Naive thymus-derived CD4-positive, alpha-beta T cell (primary cell): ENCODE data around the gene SYNGR2. TPM values are rescaled to one million over a fixed set of nuclear protein-coding genes. Genes with fewer than 3 reads are reported as not detected.

Source experiments
- ATAC-seq: fragments of 150-1000 bp; cut with Tn5 transposase; 2 replicates; pipeline ENCODE4 v1.10.0; 2021; ENCODE audit warnings: mild to moderate bottlenecking, moderate library complexity
- CTCF ChIA-PET: fragments of 350-600 bp; sonication (Branson Sonifier 250); formaldehyde crosslinking; loops from one replicate; lab custom pipeline; 2021; ENCODE audit warnings: antibody characterized with exemption; lab: Charles Lee
- POLR2A ChIA-PET: fragments of 350-600 bp; sonication (Branson Sonifier 250); formaldehyde crosslinking; loops from one replicate; lab custom pipeline; 2021; ENCODE audit warnings: antibody characterized with exemption, inconsistent platforms; lab: Charles Lee
- DNase-seq, 9 donors: peaks; one replicate each; pipeline versions ENCODE4 v3.0.0 to v3.0.0-alpha.2; 2020 to 2022; ENCODE audit warnings: mixed read lengths in 1 of 9
- H3K27ac ChIP-seq: one replicate; pipeline ENCODE4 v1.7.0; 2013; ENCODE audit warnings: mild to moderate bottlenecking, low read depth, low read length, moderate library complexity
- H3K27me3 ChIP-seq, 2 donors: one replicate each; pipeline ENCODE4 v1.7.0; 2013; ENCODE audit warnings: low read length in 2 of 2, mild to moderate bottlenecking in 2 of 2, moderate library complexity in 2 of 2; ENCODE audit not compliant: control insufficient read depth in 2 of 2, insufficient read depth in 2 of 2
- H3K36me3 ChIP-seq, 3 experiments: 1 replicate in 2 of 3; 2 replicates in 1 of 3; pipeline ENCODE4 v1.7.0; 2013; ENCODE audit warnings: low read length in 3 of 3, mild to moderate bottlenecking in 3 of 3, moderate library complexity in 1 of 3; ENCODE audit not compliant: insufficient read depth in 3 of 3, control insufficient read depth in 2 of 3
- H3K4me1 ChIP-seq, 2 donors: one replicate each; pipeline ENCODE4 v1.7.0; 2013; ENCODE audit warnings: low read length in 2 of 2, mild to moderate bottlenecking in 2 of 2, moderate library complexity in 1 of 2; ENCODE audit not compliant: control insufficient read depth in 2 of 2, insufficient read depth in 2 of 2
- H3K4me3 ChIP-seq: 2 replicates; pipeline ENCODE4 v1.7.0; 2013; ENCODE audit warnings: mild to moderate bottlenecking, low read length
- H3K9me3 ChIP-seq, 3 experiments: 1 replicate in 2 of 3; 2 replicates in 1 of 3; pipeline ENCODE4 v1.7.0; 2013; ENCODE audit warnings: low read length in 3 of 3; ENCODE audit not compliant: control insufficient read depth in 2 of 3
- H3K27ac Mint-ChIP-seq, 9 donors: one replicate each; pipeline ENCODE4 v1.8.0; 2020 to 2022; ENCODE audit warnings: mixed read lengths in 9 of 9, mild to moderate bottlenecking in 8 of 9, moderate library complexity in 5 of 9, inconsistent platforms in 2 of 9
- H3K27me3 Mint-ChIP-seq, 5 donors: one replicate each; pipeline ENCODE4 v1.8.0; 2021 to 2022; ENCODE audit warnings: mixed read lengths in 5 of 5, mild to moderate bottlenecking in 1 of 5
- H3K36me3 Mint-ChIP-seq, 5 donors: one replicate each; pipeline ENCODE4 v1.8.0; 2020 to 2022; ENCODE audit warnings: mixed read lengths in 5 of 5, mild to moderate bottlenecking in 3 of 5, inconsistent platforms in 1 of 5
- H3K4me1 Mint-ChIP-seq, 7 donors: one replicate each; pipeline ENCODE4 v1.8.0; 2020 to 2022; ENCODE audit warnings: mixed read lengths in 7 of 7, mild to moderate bottlenecking in 3 of 7, inconsistent platforms in 1 of 7
- H3K4me3 Mint-ChIP-seq, 10 donors: one replicate each; pipeline ENCODE4 v1.8.0; 2020 to 2022; ENCODE audit warnings: mild to moderate bottlenecking in 10 of 10, mixed read lengths in 10 of 10, moderate library complexity in 6 of 10, inconsistent platforms in 2 of 10
- H3K9me3 Mint-ChIP-seq, 11 donors: one replicate each; pipeline ENCODE4 v1.8.0; 2020 to 2022; ENCODE audit warnings: mixed read lengths in 11 of 11, mild to moderate bottlenecking in 4 of 11, inconsistent platforms in 1 of 11, moderate library complexity in 1 of 11
- intact Hi-C, 2 donors: fragments of 100-400 bp; cut with micrococcal nuclease; formaldehyde crosslinking; loops; one replicate each; pipeline ENCODE4 v1.15.1; 2023
- polyA plus RNA-seq, 2 donors: library from polyadenylated mRNA; unstranded; fragments of 300-500 nt; fragmentation: Illumina TruSeq; gene quantifications; one replicate each; pipeline ENCODE4 v1.2.3, GENCODE V29; 2021
- total RNA-seq, 6 experiments: library from RNA in 5 of 6; stranded (reverse) in 5 of 6; gene quantifications; 1 replicate in 5 of 6; 2 replicates in 1 of 6; pipeline ENCODE4 v1.2.3 and lab custom pipeline; 2021 to 2026

SYNGR2 gene
- total and polyA plus RNA-seq, 7 experiments from 2014 or later: 47.6 to 118 (median 84.4) TPM

DNA sequence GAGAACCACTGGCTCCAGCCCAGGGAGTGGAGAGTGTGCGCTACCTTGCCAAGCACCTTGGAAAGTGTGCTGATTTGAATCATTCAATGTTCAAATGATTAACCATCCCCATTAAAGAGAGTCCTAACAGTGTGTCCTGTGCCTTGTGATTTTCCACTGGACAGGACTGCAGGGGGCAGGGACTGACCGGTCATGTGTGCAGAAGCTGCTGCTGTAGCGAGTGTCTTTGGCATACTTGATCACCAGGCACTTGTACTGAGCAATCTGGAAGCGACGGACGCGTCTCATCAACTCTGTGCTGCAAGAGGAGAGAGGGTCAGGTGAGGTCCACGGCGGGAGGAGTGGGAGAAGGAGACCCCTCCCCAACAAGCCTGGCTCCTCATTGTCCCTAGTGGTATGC lies 16.5 kb downstream of the SYNGR2 start:
- intact Hi-C loops: no loop called here
- H3K4me3 Mint-ChIP-seq: peak overlapping the region in 5 of 10 donors; percentile 38 to 75 (median 55)
- H3K27ac ChIP-seq: no peak overlapping the region
- H3K36me3 ChIP-seq: no peaks in the 10 kb centered on the region
- DNase-seq (no peak), ATAC-seq (no peak)
- peak overlapping the region in 2 of 9 donors; percentile 12 to 15 for H3K27ac Mint-ChIP-seq
- no peak overlapping the region for H3K4me3 ChIP-seq
- no peaks in the 10 kb centered on the region for H3K9me3 ChIP-seq
- ChIA-PET POLR2A (no interaction called here), CTCF (interaction anchor here (1.2 kb wide), 1 partner anchor 166 kb away, joined by 4 read pairs; no protein-coding TSS in a partner anchor)
- H3K27me3 ChIP-seq: no peaks in the 10 kb centered on the region
- no peaks in the 10 kb centered on the region for H3K27me3 Mint-ChIP-seq
- H3K4me1 ChIP-seq: peaks cover 0 to 5% of the 10 kb centered on the region in 2 donors
- H3K36me3 Mint-ChIP-seq: peaks cover 0 to 5% (median 0%) of the 10 kb centered on the region in 5 donors
- H3K4me1 Mint-ChIP-seq: peaks cover 0 to 50% (median 13%) of the 10 kb centered on the region in 7 donors
- no peaks in the 10 kb centered on the region for H3K9me3 Mint-ChIP-seq

DNA sequence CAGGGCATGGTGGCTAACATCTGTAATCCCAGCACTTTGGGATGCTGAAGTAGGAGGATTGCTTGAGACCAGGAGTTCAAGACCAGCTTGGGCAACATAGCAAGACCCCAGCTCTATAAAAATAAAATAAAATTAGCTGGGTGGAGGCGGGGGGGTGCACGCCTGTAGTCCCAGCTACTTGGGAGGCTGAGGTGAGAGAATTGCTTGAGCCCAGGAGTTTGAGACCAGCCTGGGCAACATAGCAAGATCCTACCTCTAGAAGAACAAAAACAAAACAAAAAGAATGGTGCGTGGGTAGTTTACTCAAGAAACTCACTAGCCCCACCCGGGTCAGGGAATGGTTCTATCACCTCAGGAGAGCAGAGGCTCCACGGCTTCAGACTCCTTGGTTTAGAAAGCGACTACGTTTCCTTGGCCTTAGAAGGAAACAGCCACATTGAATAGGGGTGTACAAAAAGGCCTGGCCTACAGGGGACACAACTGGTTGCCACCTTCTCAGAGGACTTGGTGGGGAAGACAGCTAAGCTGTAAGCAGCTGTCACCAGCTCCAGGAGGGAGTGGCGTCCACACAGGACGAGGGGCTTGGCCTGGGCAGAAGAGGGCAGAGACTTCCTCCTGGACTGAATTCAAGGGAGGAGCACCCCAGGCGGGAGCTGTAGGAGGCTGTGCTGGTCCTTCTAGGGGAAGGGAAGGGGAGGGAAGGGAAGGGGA lies 17.8 kb downstream of the SYNGR2 start:
- Histone ChIP-seq H3K36me3 (no peaks in the 10 kb centered on the region), H3K4me3 (no peak overlapping the region), H3K27ac (no peak overlapping the region), H3K27me3 (no peaks in the 10 kb centered on the region), H3K4me1 (peaks cover 0 to 5% of the 10 kb centered on the region in 2 donors), H3K9me3 (no peaks in the 10 kb centered on the region)
- intact Hi-C loops: loop anchor here in 1 of 2 donors (2.0 kb wide), 1 partner anchor 17 kb away; the partner anchor contains the start of gene SYNGR2
- ChIA-PET POLR2A (interaction anchor here (1.5 kb wide), 1 partner anchor 42 kb away, joined by 3 read pairs; no protein-coding TSS in a partner anchor), CTCF (interaction anchor here (1.2 kb wide), 1 partner anchor 9 kb away, joined by 3 read pairs; no protein-coding TSS in a partner anchor)
- Mint-ChIP-seq H3K27ac (peak overlapping the region in 3 of 9 donors; percentile 52 to 75 (median 61)), H3K9me3 (peaks cover 0 to 1% (median 0%) of the 10 kb centered on the region in 11 donors), H3K36me3 (peaks cover 0 to 3% (median 0%) of the 10 kb centered on the region in 5 donors), H3K4me1 (peaks cover 0 to 42% (median 13%) of the 10 kb centered on the region in 7 donors), H3K27me3 (no peaks in the 10 kb centered on the region), H3K4me3 (peak overlapping the region; percentile 14 to 87 (median 75))
- DNase-seq (no peak), ATAC-seq (no peak)

DNA sequence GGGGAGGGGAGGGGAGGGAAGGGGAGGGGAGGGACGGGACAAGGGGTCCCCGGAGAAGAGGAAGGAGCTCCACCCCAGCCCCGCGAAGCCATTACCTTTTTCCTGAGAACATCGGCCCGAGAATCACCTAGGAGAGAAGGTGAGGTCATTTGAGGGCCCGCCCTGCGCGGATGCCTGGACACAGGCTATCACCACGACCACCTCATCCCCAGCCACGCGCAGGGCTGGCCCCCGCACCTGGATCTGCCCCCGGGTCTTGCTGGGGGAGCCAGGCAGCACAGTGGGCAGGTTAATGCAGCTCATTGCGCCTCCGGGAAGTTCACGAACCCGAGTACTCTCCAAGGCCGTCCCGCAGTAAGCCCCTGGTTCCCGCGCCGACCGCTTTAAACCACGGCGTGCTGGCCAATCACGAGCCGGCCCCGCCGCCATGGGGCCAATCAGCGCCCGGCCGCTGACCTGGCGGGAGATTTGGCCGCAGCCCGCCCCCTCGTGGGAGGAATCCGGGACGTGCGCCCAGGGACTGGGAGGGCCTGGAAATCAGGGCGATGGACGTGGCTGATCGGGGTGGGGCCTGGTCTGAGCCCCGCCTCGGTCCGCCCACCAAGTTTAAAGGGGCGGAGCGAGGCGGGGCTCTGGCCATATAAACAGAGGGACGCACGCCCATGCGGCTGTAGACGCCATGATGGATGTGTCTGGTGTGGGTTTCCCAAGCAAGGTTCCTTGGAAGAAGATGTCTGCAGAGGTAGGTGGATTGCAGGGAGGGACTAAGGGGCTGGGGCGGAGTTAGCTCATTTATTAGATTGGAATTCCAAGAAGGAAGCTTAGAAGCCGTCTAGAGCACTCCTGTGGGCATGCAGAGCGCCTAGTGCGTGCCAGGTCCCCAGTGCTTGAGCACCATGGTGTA lies 18.6 kb downstream of the SYNGR2 start, which contains the start of the genes AFMID and TK1:
TSS of gene AFMID (plus strand) at position 671 of the 904 bp plus-strand sequence. CDS start at position 680, 9 bp downstream.
TSS of gene TK1 (minus strand) at position 361 of the 904 bp plus-strand sequence. CDS start at position 303, 58 bp downstream.
- Mint-ChIP-seq H3K27me3 (no peaks in the 10 kb centered on the region), H3K4me3 (peak within 1 kb of the TSS; percentile 75 to 91 (median 85)), H3K36me3 (peaks cover 0 to 3% (median 0%) of the 10 kb centered on the region in 5 donors), H3K4me1 (peaks cover 0 to 39% (median 13%) of the 10 kb centered on the region in 7 donors), H3K27ac (peak within 1 kb of the TSS in 8 of 9 donors; percentile 14 to 81 (median 63)), H3K9me3 (peaks cover 0 to 1% (median 0%) of the 10 kb centered on the region in 11 donors)
- peak; percentile 33 to 96 (median 56) for DNase-seq
- Histone ChIP-seq H3K36me3 (no peaks in the 10 kb centered on the region), H3K27ac (no peak within 1 kb of the TSS), H3K4me3 (peak within 1 kb of the TSS; percentile 62), H3K9me3 (no peaks in the 10 kb centered on the region), H3K4me1 (peaks cover 0 to 5% of the 10 kb centered on the region in 2 donors), H3K27me3 (no peaks in the 10 kb centered on the region)
- ATAC-seq: peak; percentile 95
- intact Hi-C loops: loop anchor here in 1 of 2 donors (1.0 to 2.0 kb wide), 3 partner anchors 18 to 47 kb away; partner anchors contain the start of genes BIRC5 and SYNGR2
- ChIA-PET POLR2A (interaction anchor here (0.6 to 1.5 kb wide), 2 partner anchors 42 to 60 kb away, joined by 3 read pairs; no protein-coding TSS in a partner anchor), CTCF (interaction anchor here (0.7 kb wide), 2 partner anchors 80 to 135 kb away, joined by 3 to 11 read pairs; no protein-coding TSS in a partner anchor)

DNA sequence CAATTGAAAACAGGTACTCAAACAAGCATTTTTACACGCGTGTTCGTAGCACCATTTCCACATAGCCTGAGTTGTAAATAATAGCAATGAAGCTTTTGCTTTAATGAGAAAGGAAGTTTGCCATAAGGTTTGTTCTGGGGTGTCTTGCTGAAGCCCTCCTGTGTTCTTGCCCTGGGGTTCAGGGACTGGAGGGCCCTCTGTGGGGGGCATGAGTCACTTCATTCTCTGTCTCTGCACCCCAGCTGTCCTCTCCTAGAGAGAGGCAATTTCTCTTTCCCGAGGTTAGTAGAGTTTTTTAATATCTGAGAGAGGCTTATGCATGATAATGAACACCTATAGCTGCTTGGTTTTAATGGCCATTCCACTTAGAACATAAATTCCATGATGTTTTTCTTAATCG lies 28.3 kb downstream of the SYNGR2 start:
- ATAC-seq: no peak

DNA sequence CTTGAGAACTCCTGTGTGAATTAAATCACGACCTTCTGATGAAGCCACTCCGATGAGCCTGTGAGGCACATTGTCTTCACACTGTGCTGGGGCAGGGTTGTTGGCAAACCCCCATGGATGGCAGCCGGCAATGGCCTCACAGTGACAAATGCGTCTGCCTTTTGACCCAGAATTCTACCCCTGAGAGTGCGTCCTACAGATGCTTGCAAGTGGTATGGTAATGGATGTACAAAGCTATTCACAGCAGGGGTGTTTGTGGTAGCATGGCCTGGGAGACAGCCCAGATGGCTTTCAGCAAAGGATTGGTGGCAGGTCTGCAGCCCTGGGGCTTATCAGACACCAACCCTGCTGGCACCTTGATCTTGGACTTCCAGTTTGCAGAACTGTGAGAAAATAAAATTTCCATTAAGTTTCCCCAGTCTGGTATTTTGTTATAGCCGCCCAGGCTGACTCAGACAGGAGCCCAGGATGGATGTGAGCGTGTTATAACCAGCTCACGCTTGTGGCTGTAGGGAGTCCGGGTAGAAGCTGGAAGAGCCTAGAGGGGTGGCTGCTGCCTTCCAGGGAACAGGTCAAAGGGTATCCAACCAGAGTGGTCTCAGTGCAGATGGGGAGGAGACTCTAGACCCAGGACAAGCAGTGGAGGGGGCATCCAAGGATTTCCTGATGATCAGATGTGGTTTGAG lies 28.9 kb downstream of the SYNGR2 start:
- no peaks in the 10 kb centered on the region for H3K4me1 ChIP-seq
- Mint-ChIP-seq H3K4me3 (no peak overlapping the region), H3K4me1 (peaks cover 0 to 3% (median 0%) of the 10 kb centered on the region in 7 donors), H3K36me3 (peaks cover 0 to 4% (median 0%) of the 10 kb centered on the region in 5 donors), H3K27ac (no peak overlapping the region), H3K27me3 (no peaks in the 10 kb centered on the region), H3K9me3 (no peaks in the 10 kb centered on the region)
- no peaks in the 10 kb centered on the region for H3K36me3 ChIP-seq
- ChIA-PET POLR2A (interaction anchor here (0.5 kb wide), 1 partner anchor 15 kb away, joined by 4 read pairs; no protein-coding TSS in a partner anchor), CTCF (no interaction called here)
- no peak for ATAC-seq
- intact Hi-C loops: no loop called here
- DNase-seq: no peak
- H3K27me3 ChIP-seq: no peaks in the 10 kb centered on the region
- no peaks in the 10 kb centered on the region for H3K9me3 ChIP-seq
- H3K27ac ChIP-seq: no peak overlapping the region
- H3K4me3 ChIP-seq: no peak overlapping the region

More for the DNA sequence above, 28.3 kb downstream of the SYNGR2 start:
- peaks cover 0 to 4% (median 0%) of the 10 kb centered on the region in 5 donors for H3K36me3 Mint-ChIP-seq
- POLR2A ChIA-PET: interaction anchor here (0.5 kb wide), 1 partner anchor 15 kb away, joined by 4 read pairs; no protein-coding TSS in a partner anchor
- Histone ChIP-seq H3K4me1 (no peaks in the 10 kb centered on the region), H3K27me3 (no peaks in the 10 kb centered on the region), H3K9me3 (no peaks in the 10 kb centered on the region), H3K27ac (no peak overlapping the region), H3K36me3 (no peaks in the 10 kb centered on the region), H3K4me3 (no peak overlapping the region)
- H3K27me3 Mint-ChIP-seq: no peaks in the 10 kb centered on the region
- no peak overlapping the region for H3K27ac Mint-ChIP-seq
- H3K9me3 Mint-ChIP-seq: no peaks in the 10 kb centered on the region
- intact Hi-C loops: no loop called here
- H3K4me3 Mint-ChIP-seq: no peak overlapping the region
- DNase-seq: no peak
- peaks cover 0 to 3% (median 0%) of the 10 kb centered on the region in 7 donors for H3K4me1 Mint-ChIP-seq
- CTCF ChIA-PET: no interaction called here
